A172 (cell line): ENCODE results near the gene CEACAM5. TPM values are rescaled to one million over a fixed set of nuclear protein-coding genes. Genes with fewer than 3 reads are reported as not detected.
"Not testable (repeated sequence)": the region's sequence is repeated elsewhere in the genome, so short reads cannot be mapped to it uniquely, and the experiment has no call there.

Source experiments
- DNase-seq: peaks from one replicate; pipeline ENCODE4 v3.0.0-alpha.2; 2015; ENCODE audit warnings: low spot score
- total RNA-seq: library from RNA; depleted of rRNA; stranded (reverse); fragments of >200 nt; shearing (Covaris generic); gene quantifications from 2 replicates; pipeline ENCODE4 v1.2.3, GENCODE V29; 2014

The CEACAM5 gene
- total RNA-seq, 1 experiment from 2014 or later, result not detected

GRCh38 chr19:41700381-41701195 is 7.8 kb upstream of the CEACAM5 start:
- no peak for DNase-seq

GRCh38 chr19:41701401-41702075 is 6.9 kb upstream of the CEACAM5 start:
- no peak for DNase-seq

GRCh38 chr19:41702171-41702651 is 6.2 kb upstream of the CEACAM5 start:
- peak; percentile 72 for DNase-seq

GRCh38 chr19:41703602-41704293 is 4.7 kb upstream of the CEACAM5 start:
- DNase-seq, result no peak

- DNase-seq, result peak; percentile 25
These were observed 2.8 kb upstream of the CEACAM5 start for GRCh38 chr19:41705393-41706174.

GRCh38 chr19:41706741-41707501 is 1.5 kb upstream of the CEACAM5 start:
- DNase-seq, result peak; percentile 60

GRCh38 chr19:41707502-41707812 is 969 bp upstream of the CEACAM5 start:
- no peak for DNase-seq

GRCh38 chr19:41707871-41708371 is 505 bp upstream of the CEACAM5 start:
- DNase-seq, result no peak

- not testable (repeated sequence) for DNase-seq
These were observed 1.1 kb downstream of the CEACAM5 start for GRCh38 chr19:41709516-41709915.

GRCh38 chr19:41709951-41710645 is 1.7 kb downstream of the CEACAM5 start:
- DNase-seq, result no peak

- no peak for DNase-seq
These were observed 3.2 kb downstream of the CEACAM5 start for GRCh38 chr19:41711376-41712261.

GRCh38 chr19:41714598-41714997 is 6.2 kb downstream of the CEACAM5 start:
- no peak for DNase-seq

- DNase-seq, result no peak
These were observed 10.3 kb downstream of the CEACAM5 start for GRCh38 chr19:41718761-41719160.

GRCh38 chr19:41720103-41720502 is 11.7 kb downstream of the CEACAM5 start:
- DNase-seq, result no peak

GRCh38 chr19:41726493-41726892 is 18.1 kb downstream of the CEACAM5 start:
- no peak for DNase-seq

GRCh38 chr19:41734156-41734555 is 25.7 kb downstream of the CEACAM5 start:
- DNase-seq, result no peak

GRCh38 chr19:41734585-41734984 is 26.2 kb downstream of the CEACAM5 start:
- DNase-seq, result no peak

GRCh38 chr19:41735071-41735600 is 26.7 kb downstream of the CEACAM5 start:
- no peak for DNase-seq

GRCh38 chr19:41739361-41739760 is 30.9 kb downstream of the CEACAM5 start:
- no peak for DNase-seq
